HepG2 (cell line): ENCODE measurements around the gene MYO1E. TPM values are rescaled to one million over a fixed set of nuclear protein-coding genes. Genes with fewer than 3 reads are reported as not detected.
A peak's percentile ranks its signal among the peaks of the same experiment; 100 is the strongest.

Experiments used
- AGO2 ChIP-seq: fragments of 200-400 bp; formaldehyde crosslinking; optimal IDR thresholded peaks from 2 replicates; pipeline ENCODE3; 2017; ENCODE audit warnings: mild to moderate bottlenecking, low read depth, low read length, moderate library complexity
- ARNTL ChIP-seq: sonication (generic); formaldehyde crosslinking; IDR thresholded peaks from 2 replicates; pipeline ENCODE4 v1.4.0; 2020; ENCODE audit warnings: mild to moderate bottlenecking, missing genetic modification reagents
- CCAR2 ChIP-seq: fragments of 200-400 bp; formaldehyde crosslinking; optimal IDR thresholded peaks from 2 replicates; pipeline ENCODE3; 2018; ENCODE audit warnings: low read depth, mild to moderate bottlenecking, low read length, moderate library complexity
- FOXC1 ChIP-seq: sonication (generic); formaldehyde crosslinking; IDR thresholded peaks from 2 replicates; pipeline ENCODE4 v1.8.0; 2022; ENCODE audit warnings: mild to moderate bottlenecking, missing genetic modification reagents, borderline replicate concordance
- HNF4A ChIP-seq: sonication (generic); formaldehyde crosslinking; IDR thresholded peaks from 2 replicates; pipeline ENCODE4 v1.4.0; 2020; ENCODE audit warnings: missing genetic modification reagents
- MIER3 ChIP-seq: IDR thresholded peaks from 2 replicates; pipeline ENCODE4 v1.6.1; 2016; ENCODE audit warnings: missing compliant biosample characterization, borderline replicate concordance
- MYC ChIP-seq: sonication (generic); formaldehyde crosslinking; IDR thresholded peaks from 2 replicates; pipeline ENCODE4 v1.9.0; 2021; ENCODE audit warnings: missing genetic modification reagents, borderline replicate concordance
- RFX1 ChIP-seq: fragments of 450-650 bp; IDR thresholded peaks from 2 replicates; pipeline ENCODE4 v1.6.1; 2017
- SP2 ChIP-seq: sonication (generic); formaldehyde crosslinking; IDR thresholded peaks from 2 replicates; pipeline ENCODE4 v1.5.1; 2020; ENCODE audit warnings: mild to moderate bottlenecking, missing genetic modification reagents
- ZHX1 ChIP-seq: sonication (generic); formaldehyde crosslinking; IDR thresholded peaks from 2 replicates; pipeline ENCODE4 v1.8.1; 2022; ENCODE audit warnings: low read depth, mild to moderate bottlenecking, missing genetic modification reagents
- ZNF24 ChIP-seq: fragments of 450-650 bp; IDR thresholded peaks from 2 replicates; pipeline ENCODE4 v1.6.1; 2017; ENCODE audit warnings: antibody characterized with exemption, mild to moderate bottlenecking
- ZNF33A ChIP-seq: sonication (generic); formaldehyde crosslinking; IDR thresholded peaks from 2 replicates; pipeline ENCODE4 v1.5.1; 2020; ENCODE audit warnings: missing genetic modification reagents, mild to moderate bottlenecking, moderate library complexity, borderline replicate concordance
- ZNF33B ChIP-seq: sonication (generic); formaldehyde crosslinking; IDR thresholded peaks from 2 replicates; pipeline ENCODE4 v1.5.1; 2020; ENCODE audit warnings: mild to moderate bottlenecking, missing genetic modification reagents
- ZNF350 ChIP-seq: sonication (generic); formaldehyde crosslinking; IDR thresholded peaks from 2 replicates; pipeline ENCODE4 v1.4.0; 2020; ENCODE audit warnings: mild to moderate bottlenecking, low read depth, missing genetic modification reagents, borderline replicate concordance
- ZNF430 ChIP-seq: sonication (generic); formaldehyde crosslinking; IDR thresholded peaks from 2 replicates; pipeline ENCODE4 v1.9.0; 2021; ENCODE audit warnings: mild to moderate bottlenecking, missing genetic modification reagents
- ZNF530 ChIP-seq: sonication (generic); formaldehyde crosslinking; IDR thresholded peaks from 2 replicates; pipeline ENCODE4 v1.5.0; 2020; ENCODE audit warnings: low read depth, mild to moderate bottlenecking, missing genetic modification reagents
- ZNF644 ChIP-seq: IDR thresholded peaks from 2 replicates; pipeline ENCODE4 v1.6.1; 2016; ENCODE audit warnings: low read depth
- ZNF670 ChIP-seq: sonication (generic); formaldehyde crosslinking; IDR thresholded peaks from 2 replicates; pipeline ENCODE4 v1.8.0; 2022; ENCODE audit warnings: mild to moderate bottlenecking, missing genetic modification reagents, borderline replicate concordance
- polyA plus RNA-seq, 8 experiments: library from polyadenylated mRNA; depleted of rRNA in 3 of 8; stranded (reverse) in 7 of 8; unstranded in 1 of 8; fragments of >200 nt; fragmentation: Illumina TruSeq in 4 of 8; extraction: Trizol in 4 of 8; gene quantifications; 2 replicates each; pipeline versions ENCODE4 v1.2.1 to v1.2.3, GENCODE V29; 2011 to 2016; ENCODE audit warnings: low read depth in 4 of 8, missing spikeins in 1 of 8, mixed read lengths in 1 of 8; ENCODE audit not compliant: insufficient read depth in 1 of 8
- total RNA-seq, 5 experiments: library from RNA; depleted of rRNA; stranded (reverse); fragments of >200 nt; fragmentation: Illumina TruSeq; extraction: Trizol; gene quantifications; 2 replicates each; pipeline ENCODE4 v1.2.3, GENCODE V29; 2016; ENCODE audit warnings: low read depth in 1 of 5
- TF ChIP-seq, protein P1 (sequence below): sonication (generic); formaldehyde crosslinking; IDR thresholded peaks from 2 replicates; pipeline ENCODE4 v1.4.0; 2020; ENCODE audit warnings: missing genetic modification reagents
- TF ChIP-seq, protein P2 (sequence below): sonication (generic); formaldehyde crosslinking; IDR thresholded peaks from 2 replicates; pipeline ENCODE4 v1.4.0; 2020; ENCODE audit warnings: mild to moderate bottlenecking, missing genetic modification reagents

MYO1E gene
- total and polyA plus RNA-seq, 2 of the 13 experiments (the other 11 are each of a cell fraction or from before 2014, with no cell fraction given) = 15.7 to 25.1 TPM

- TF ChIP-seq ZNF33B (CRISPR knock-in tag) (no peak; the same call in 1 of the 2 replicates), CCAR2 (no peak), SP2 (CRISPR knock-in tag) (0 out of 2 replicates have a peak, but pooled peaks have one; percentile 32), FOXC1 (peak; percentile 85; the same call in 1 of the 2 replicates), ZNF24 (no peak), AGO2 (no peak), ZNF530 (CRISPR knock-in tag) (no peak), ARNTL (CRISPR knock-in tag) (peak; percentile 63; the same call in 1 of the 2 replicates), ZNF430 (CRISPR knock-in tag) (peak; percentile 87), ZNF670 (CRISPR knock-in tag) (peak; percentile 32; the same call in 1 of the 2 replicates), ZNF350 (CRISPR knock-in tag) (peak; percentile 81; the same call in 1 of the 2 replicates), RFX1 (no peak), ZNF644 (CRISPR knock-in tag) (no peak; the same call in 1 of the 2 replicates), HNF4A (CRISPR knock-in tag) (peak; percentile 84), MIER3 (CRISPR knock-in tag) (no peak), ZHX1 (no peak), MYC (peak; percentile 60), ZNF33A (CRISPR knock-in tag) (no peak)
- TF ChIP-seq, protein P1, sequence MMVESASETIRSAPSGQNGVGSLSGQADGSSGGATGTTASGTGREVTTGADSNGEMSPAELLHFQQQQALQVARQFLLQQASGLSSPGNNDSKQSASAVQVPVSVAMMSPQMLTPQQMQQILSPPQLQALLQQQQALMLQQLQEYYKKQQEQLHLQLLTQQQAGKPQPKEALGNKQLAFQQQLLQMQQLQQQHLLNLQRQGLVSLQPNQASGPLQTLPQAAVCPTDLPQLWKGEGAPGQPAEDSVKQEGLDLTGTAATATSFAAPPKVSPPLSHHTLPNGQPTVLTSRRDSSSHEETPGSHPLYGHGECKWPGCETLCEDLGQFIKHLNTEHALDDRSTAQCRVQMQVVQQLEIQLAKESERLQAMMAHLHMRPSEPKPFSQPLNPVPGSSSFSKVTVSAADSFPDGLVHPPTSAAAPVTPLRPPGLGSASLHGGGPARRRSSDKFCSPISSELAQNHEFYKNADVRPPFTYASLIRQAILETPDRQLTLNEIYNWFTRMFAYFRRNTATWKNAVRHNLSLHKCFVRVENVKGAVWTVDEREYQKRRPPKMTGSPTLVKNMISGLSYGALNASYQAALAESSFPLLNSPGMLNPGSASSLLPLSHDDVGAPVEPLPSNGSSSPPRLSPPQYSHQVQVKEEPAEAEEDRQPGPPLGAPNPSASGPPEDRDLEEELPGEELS (CRISPR knock-in tag) = peak; percentile 59; the same call in 1 of the 2 replicates
- TF ChIP-seq, protein P2, sequence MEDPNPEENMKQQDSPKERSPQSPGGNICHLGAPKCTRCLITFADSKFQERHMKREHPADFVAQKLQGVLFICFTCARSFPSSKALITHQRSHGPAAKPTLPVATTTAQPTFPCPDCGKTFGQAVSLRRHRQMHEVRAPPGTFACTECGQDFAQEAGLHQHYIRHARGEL (CRISPR knock-in tag) = 0 out of 2 replicates have a peak, but pooled peaks have one; percentile 68
Observed at GRCh38 chr15:59372352-59373211, at the start of gene MYO1E (continued).
